ENCODE results near the gene TMA16.

DNA sequence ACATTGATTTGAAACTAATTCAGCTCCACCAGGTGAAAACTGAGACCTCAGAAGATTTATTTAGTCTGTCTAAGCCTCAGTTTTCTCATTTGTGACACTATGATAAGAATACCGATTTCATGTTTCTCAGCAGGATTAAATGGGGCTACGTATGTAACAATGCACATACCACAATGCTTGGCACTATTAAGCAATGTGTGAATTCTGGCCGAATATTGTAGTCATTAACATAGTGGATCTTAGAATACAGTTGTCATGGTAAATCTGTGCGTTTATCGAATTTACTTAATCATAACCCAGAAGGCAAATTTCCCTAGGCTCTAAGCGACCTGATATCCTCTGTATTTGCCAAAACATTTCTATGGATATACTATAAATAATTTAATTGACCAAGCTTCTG, 69.1 kb downstream of the TMA16 start:
- TF ChIP-seq L3MBTL2 (conservative IDR thresholded peaks at IDR 0.05) (no peak), SP1 (IDR thresholded peaks at IDR 0.05) (no peak), PKNOX1 (IDR thresholded peaks at IDR 0.05) (no peak), ELF4 (IDR thresholded peaks at IDR 0.05) (no peak), SUZ12 (IDR thresholded peaks at IDR 0.05) (no peak), LEF1 (IDR thresholded peaks at IDR 0.05; ENCODE audit: borderline replicate concordance) (no peak), BHLHE40 (IDR thresholded peaks at IDR 0.05; ENCODE audit: borderline replicate concordance) (no peak), NFRKB (IDR thresholded peaks at IDR 0.05) (no peak), ARNT (IDR thresholded peaks at IDR 0.05) (no peak), FOXM1 (IDR thresholded peaks at IDR 0.05; ENCODE audit: borderline replicate concordance) (no peak), FOXK2 (IDR thresholded peaks at IDR 0.05) (no peak), HDGF (IDR thresholded peaks at IDR 0.05; ENCODE audit: borderline replicate concordance) (no peak)
